Suprapubic skin (tissue), 4 donors: ENCODE data around the gene VEGFC. TPM values are rescaled to one million over a fixed set of nuclear protein-coding genes. Genes with fewer than 3 reads are reported as not detected.

Experiments
- DNase-seq, 2 donors: peaks; one replicate each; pipeline ENCODE4 v3.0.0-alpha.2; 2019; ENCODE audit warnings: low spot score in 2 of 2
- H3K27ac ChIP-seq: fragments of 200-600 bp; sonication (generic); one replicate; pipeline ENCODE4 v1.5.1; 2019
- H3K27me3 ChIP-seq: fragments of 200-600 bp; sonication (generic); one replicate; pipeline ENCODE4 v1.5.1; 2019
- H3K36me3 ChIP-seq: fragments of 200-600 bp; sonication (generic); one replicate; pipeline ENCODE4 v1.5.1; 2019
- H3K4me1 ChIP-seq: fragments of 200-600 bp; sonication (generic); one replicate; pipeline ENCODE4 v1.5.1; 2019
- H3K4me3 ChIP-seq: fragments of 200-600 bp; sonication (generic); one replicate; pipeline ENCODE4 v1.5.1; 2019; ENCODE audit warnings: mild to moderate bottlenecking
- H3K9me3 ChIP-seq: fragments of 200-600 bp; sonication (generic); one replicate; pipeline ENCODE4 v1.5.1; 2019
- EP300 ChIP-seq: sonication (generic); formaldehyde crosslinking; IDR thresholded peaks from one replicate; pipeline ENCODE4 v1.6.1; 2017; ENCODE audit warnings: antibody characterized with exemption
- POLR2A ChIP-seq, 2 donors: fragments of 450-650 bp; IDR thresholded peaks; one replicate each; pipeline ENCODE4 v1.6.1; 2017; ENCODE audit warnings: antibody characterized with exemption in 2 of 2, mild to moderate bottlenecking in 2 of 2, moderate library complexity in 2 of 2
- POLR2AphosphoS5 ChIP-seq, 3 donors: sonication (generic); formaldehyde crosslinking; IDR thresholded peaks; one replicate each; pipeline ENCODE4 v1.6.1; 2017; ENCODE audit warnings: antibody characterized with exemption in 3 of 3
- WGBS: methylation state at CpG from one replicate; pipeline ENCODE4 v1.1.5; 2018; 5-methylcytosine and 5-hydroxymethylcytosine counted together
- total RNA-seq, 4 donors: library from RNA; depleted of rRNA; stranded (reverse); fragments of >200 nt; gene quantifications; one replicate each; pipeline ENCODE4 v1.1.0, GENCODE V29; 2016
- TF ChIP-seq, protein P1 (sequence below), 2 donors: fragments of 200-600 bp in 1 of 2; fragments of 450-650 bp in 1 of 2; sonication (generic) in 1 of 2; IDR thresholded peaks; one replicate each; pipeline ENCODE4 v1.5.1; 2016 to 2019; ENCODE audit warnings: antibody characterized with exemption in 2 of 2, mild to moderate bottlenecking in 1 of 2, moderate library complexity in 1 of 2

VEGFC gene
- total RNA-seq, 4 donors from 2014 or later, result 2.3 to 8.1 (median 4.1) TPM

- no peak overlapping the region for H3K27ac ChIP-seq
- 81% methylated on average over 5 of the region's 5 CpGs for WGBS
- TF ChIP-seq POLR2AphosphoS5 (IDR thresholded peaks at IDR 0.05) (no peak), POLR2A (IDR thresholded peaks at IDR 0.05) (no peak), EP300 (no peak)
- TF ChIP-seq, protein P1, sequence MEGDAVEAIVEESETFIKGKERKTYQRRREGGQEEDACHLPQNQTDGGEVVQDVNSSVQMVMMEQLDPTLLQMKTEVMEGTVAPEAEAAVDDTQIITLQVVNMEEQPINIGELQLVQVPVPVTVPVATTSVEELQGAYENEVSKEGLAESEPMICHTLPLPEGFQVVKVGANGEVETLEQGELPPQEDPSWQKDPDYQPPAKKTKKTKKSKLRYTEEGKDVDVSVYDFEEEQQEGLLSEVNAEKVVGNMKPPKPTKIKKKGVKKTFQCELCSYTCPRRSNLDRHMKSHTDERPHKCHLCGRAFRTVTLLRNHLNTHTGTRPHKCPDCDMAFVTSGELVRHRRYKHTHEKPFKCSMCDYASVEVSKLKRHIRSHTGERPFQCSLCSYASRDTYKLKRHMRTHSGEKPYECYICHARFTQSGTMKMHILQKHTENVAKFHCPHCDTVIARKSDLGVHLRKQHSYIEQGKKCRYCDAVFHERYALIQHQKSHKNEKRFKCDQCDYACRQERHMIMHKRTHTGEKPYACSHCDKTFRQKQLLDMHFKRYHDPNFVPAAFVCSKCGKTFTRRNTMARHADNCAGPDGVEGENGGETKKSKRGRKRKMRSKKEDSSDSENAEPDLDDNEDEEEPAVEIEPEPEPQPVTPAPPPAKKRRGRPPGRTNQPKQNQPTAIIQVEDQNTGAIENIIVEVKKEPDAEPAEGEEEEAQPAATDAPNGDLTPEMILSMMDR (IDR thresholded peaks at IDR 0.05), result no peak
- no peaks in the 10 kb centered on the region for H3K4me1 ChIP-seq
- no peaks in the 10 kb centered on the region for H3K9me3 ChIP-seq
- H3K4me3 ChIP-seq, result no peak overlapping the region
- no peaks in the 10 kb centered on the region for H3K27me3 ChIP-seq
- no peak for DNase-seq
- no peaks in the 10 kb centered on the region for H3K36me3 ChIP-seq
These were observed 132.2 kb downstream of the VEGFC start for GRCh38 chr4:176660561-176660960.

DNA sequence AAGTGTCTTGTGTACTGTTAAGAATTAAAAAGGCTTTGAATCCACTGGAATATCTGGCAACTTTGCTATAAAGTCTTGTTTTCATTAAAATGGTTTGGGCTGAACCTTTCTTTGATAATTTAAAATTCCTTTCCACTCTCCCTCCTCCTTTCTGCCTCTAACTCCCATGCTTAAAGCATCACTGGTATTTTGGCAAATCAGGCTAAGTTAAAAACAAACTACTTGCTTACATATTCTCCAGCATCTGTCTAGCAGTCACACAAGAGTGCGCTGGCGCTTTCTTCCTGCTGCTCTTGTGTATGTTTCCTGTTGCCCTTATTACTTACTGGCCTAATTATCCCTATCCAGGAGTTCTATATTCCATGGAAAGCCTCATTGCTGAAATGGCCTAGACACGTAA is 136.6 kb downstream of the VEGFC start:
- no peak for TF ChIP-seq POLR2AphosphoS5 (IDR thresholded peaks at IDR 0.05)
- TF ChIP-seq, protein P1 (IDR thresholded peaks at IDR 0.05), result no peak
- no peak for TF ChIP-seq EP300
- TF ChIP-seq POLR2A (IDR thresholded peaks at IDR 0.05), result no peak
- H3K4me3 ChIP-seq, result no peak overlapping the region
- no peaks in the 10 kb centered on the region for H3K9me3 ChIP-seq
- no peaks in the 10 kb centered on the region for H3K36me3 ChIP-seq
- no peak overlapping the region for H3K27ac ChIP-seq
- no peaks in the 10 kb centered on the region for H3K4me1 ChIP-seq
- WGBS, result 69% methylated on average over 3 of the region's 3 CpGs
- no peak for DNase-seq
- H3K27me3 ChIP-seq, result no peaks in the 10 kb centered on the region

GRCh38 chr4:176654565-176655216 is 138.0 kb downstream of the VEGFC start:
- Histone ChIP-seq H3K4me3 (no peak overlapping the region), H3K27ac (no peak overlapping the region), H3K9me3 (no peaks in the 10 kb centered on the region), H3K27me3 (no peaks in the 10 kb centered on the region), H3K4me1 (no peaks in the 10 kb centered on the region), H3K36me3 (no peaks in the 10 kb centered on the region)
- TF ChIP-seq EP300 (no peak), POLR2AphosphoS5 (IDR thresholded peaks at IDR 0.05) (no peak), POLR2A (IDR thresholded peaks at IDR 0.05) (no peak)
- TF ChIP-seq, protein P1 (IDR thresholded peaks at IDR 0.05), result no peak
- no peak for DNase-seq
- 80% methylated on average over 7 of the region's 7 CpGs for WGBS

GRCh38 chr4:176653401-176654220 is 139.1 kb downstream of the VEGFC start:
- H3K4me3 ChIP-seq, result no peak overlapping the region
- 5% methylated on average over 1 of the region's 1 CpG for WGBS
- TF ChIP-seq EP300 (no peak), POLR2AphosphoS5 (IDR thresholded peaks at IDR 0.05) (no peak), POLR2A (IDR thresholded peaks at IDR 0.05) (no peak)
- TF ChIP-seq, protein P1 (IDR thresholded peaks at IDR 0.05), result no peak
- no peaks in the 10 kb centered on the region for H3K27me3 ChIP-seq
- DNase-seq, result no peak
- H3K9me3 ChIP-seq, result no peaks in the 10 kb centered on the region
- H3K4me1 ChIP-seq, result no peaks in the 10 kb centered on the region
- H3K36me3 ChIP-seq, result no peaks in the 10 kb centered on the region
- no peak overlapping the region for H3K27ac ChIP-seq

DNA sequence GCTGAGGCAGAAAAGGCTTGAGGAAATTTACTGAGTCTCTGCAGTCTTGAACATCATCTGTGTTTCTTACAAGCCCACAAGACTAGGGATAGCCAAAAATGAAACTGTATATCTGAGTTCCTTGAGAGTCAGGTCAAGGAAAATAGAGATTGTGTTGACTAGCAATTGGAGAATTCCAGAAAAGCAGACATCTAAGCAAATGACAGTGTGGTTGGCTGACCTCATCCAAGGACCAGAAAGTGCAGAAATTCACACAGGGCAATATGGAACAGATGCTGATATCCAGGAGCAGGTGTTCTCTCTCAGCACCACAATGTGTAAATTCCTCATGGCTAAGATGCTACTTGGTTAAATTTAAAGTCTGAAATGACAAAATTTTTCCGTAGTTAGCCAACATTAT is 146.4 kb downstream of the VEGFC start:
- 88% methylated on average over 1 of the region's 1 CpG for WGBS
- Histone ChIP-seq H3K27me3 (no peaks in the 10 kb centered on the region), H3K36me3 (no peaks in the 10 kb centered on the region), H3K27ac (no peak overlapping the region), H3K9me3 (no peaks in the 10 kb centered on the region), H3K4me3 (no peak overlapping the region), H3K4me1 (no peaks in the 10 kb centered on the region)
- TF ChIP-seq, protein P1 (IDR thresholded peaks at IDR 0.05), result no peak
- no peak for TF ChIP-seq EP300
- no peak for TF ChIP-seq POLR2AphosphoS5 (IDR thresholded peaks at IDR 0.05)
- no peak for TF ChIP-seq POLR2A (IDR thresholded peaks at IDR 0.05)
- DNase-seq, result no peak
